Natural killer cell (primary cell): ENCODE data around the gene GPR17. TPM values are rescaled to one million over a fixed set of nuclear protein-coding genes. Genes with fewer than 3 reads are reported as not detected.

ENCODE experiments used
- ATAC-seq, 3 donors: fragments of 150-1000 bp in 2 of 3; fragments of 200-7000 bp in 1 of 3; cut with Tn5 transposase; 1 replicate in 1 of 3; 2 replicates in 2 of 3; pipeline ENCODE4 v1.10.0; 2021; ENCODE audit warnings: mild to moderate bottlenecking in 2 of 3, moderate library complexity in 2 of 3
- DNase-seq, 2 donors: peaks; one replicate each; pipeline versions ENCODE4 v3.0.0 to v3.0.0-alpha.2; 2013 to 2021; ENCODE audit warnings: mixed read lengths in 1 of 2
- H3K27ac ChIP-seq: one replicate; pipeline ENCODE4 v1.5.1; 2013; ENCODE audit warnings: mild to moderate bottlenecking, low read length
- H3K27me3 ChIP-seq: one replicate; pipeline ENCODE4 v1.6.1; 2013; ENCODE audit warnings: low read length; ENCODE audit not compliant: control insufficient read depth, insufficient read depth
- H3K36me3 ChIP-seq: one replicate; pipeline ENCODE4 v1.6.1; 2013; ENCODE audit warnings: low read length; ENCODE audit not compliant: control insufficient read depth, insufficient read depth
- H3K4me1 ChIP-seq: one replicate; pipeline ENCODE4 v1.6.1; 2013; ENCODE audit warnings: low read length; ENCODE audit not compliant: control insufficient read depth, insufficient read depth
- H3K4me3 ChIP-seq: one replicate; pipeline ENCODE4 v1.5.1; 2013; ENCODE audit warnings: low read length
- H3K9me3 ChIP-seq: one replicate; pipeline ENCODE4 v1.6.1; 2013; ENCODE audit warnings: low read length; ENCODE audit not compliant: control insufficient read depth, insufficient read depth
- H3K27ac Mint-ChIP-seq, 2 donors: one replicate each; pipeline ENCODE4 v1.8.0; 2022; ENCODE audit warnings: mild to moderate bottlenecking in 2 of 2, mixed read lengths in 2 of 2, moderate library complexity in 1 of 2
- H3K27me3 Mint-ChIP-seq, 2 donors: one replicate each; pipeline ENCODE4 v1.8.0; 2022; ENCODE audit warnings: low read depth in 2 of 2, mixed read lengths in 2 of 2
- H3K36me3 Mint-ChIP-seq: one replicate; pipeline ENCODE4 v1.8.0; 2022; ENCODE audit warnings: mixed read lengths
- H3K4me1 Mint-ChIP-seq, 2 donors: one replicate each; pipeline ENCODE4 v1.8.0; 2022; ENCODE audit warnings: mixed read lengths in 2 of 2
- H3K4me3 Mint-ChIP-seq: one replicate; pipeline ENCODE4 v1.8.0; 2022; ENCODE audit warnings: mild to moderate bottlenecking, moderate library complexity, mixed read lengths
- H3K9me3 Mint-ChIP-seq, 2 donors: one replicate each; pipeline ENCODE4 v1.8.0; 2022; ENCODE audit warnings: mixed read lengths in 2 of 2
- WGBS: methylation state at CpG from one replicate; pipeline ENCODE4 v1.1.7; 2013; ENCODE audit warnings: missing lambda C conversion rate; ENCODE audit not compliant: insufficient coverage; 5-methylcytosine and 5-hydroxymethylcytosine counted together
- intact Hi-C: fragments of 100-400 bp; cut with micrococcal nuclease; formaldehyde crosslinking; loops from one replicate; pipeline ENCODE4 v1.14.2; 2022
- total RNA-seq, 4 donors: library from RNA; stranded (reverse); fragments of 120-200 nt in 1 of 4; gene quantifications; one replicate each; pipeline versions ENCODE4 v1.2.3 to v1.2.4, GENCODE V29; 2013 to 2022
- TF ChIP-seq, protein P1 (sequence below): fragments of 200-600 bp; IDR thresholded peaks from one replicate; pipeline ENCODE4 v1.8.0; 2022; ENCODE audit warnings: antibody characterized with exemption

Gene GPR17
- total RNA-seq, 3 donors from 2014 or later (not counting 1 experiment from before 2014, with no cell fraction given), result not detected

- no peaks in the 10 kb centered on the region for H3K36me3 ChIP-seq
- H3K9me3 ChIP-seq, result no peaks in the 10 kb centered on the region
- peaks cover 24% of the 10 kb centered on the region for H3K4me1 ChIP-seq
- Mint-ChIP-seq H3K9me3 (no peaks in the 10 kb centered on the region), H3K36me3 (no peaks in the 10 kb centered on the region), H3K4me3 (no peak overlapping the region), H3K4me1 (peaks cover 0 to 15% of the 10 kb centered on the region in 2 donors), H3K27ac (no peak overlapping the region), H3K27me3 (peaks cover 0 to 4% of the 10 kb centered on the region in 2 donors)
- no peak overlapping the region for H3K4me3 ChIP-seq
- WGBS, result 66% methylated on average over 24 of the region's 24 CpGs
- H3K27ac ChIP-seq, result no peak overlapping the region
- TF ChIP-seq, protein P1, sequence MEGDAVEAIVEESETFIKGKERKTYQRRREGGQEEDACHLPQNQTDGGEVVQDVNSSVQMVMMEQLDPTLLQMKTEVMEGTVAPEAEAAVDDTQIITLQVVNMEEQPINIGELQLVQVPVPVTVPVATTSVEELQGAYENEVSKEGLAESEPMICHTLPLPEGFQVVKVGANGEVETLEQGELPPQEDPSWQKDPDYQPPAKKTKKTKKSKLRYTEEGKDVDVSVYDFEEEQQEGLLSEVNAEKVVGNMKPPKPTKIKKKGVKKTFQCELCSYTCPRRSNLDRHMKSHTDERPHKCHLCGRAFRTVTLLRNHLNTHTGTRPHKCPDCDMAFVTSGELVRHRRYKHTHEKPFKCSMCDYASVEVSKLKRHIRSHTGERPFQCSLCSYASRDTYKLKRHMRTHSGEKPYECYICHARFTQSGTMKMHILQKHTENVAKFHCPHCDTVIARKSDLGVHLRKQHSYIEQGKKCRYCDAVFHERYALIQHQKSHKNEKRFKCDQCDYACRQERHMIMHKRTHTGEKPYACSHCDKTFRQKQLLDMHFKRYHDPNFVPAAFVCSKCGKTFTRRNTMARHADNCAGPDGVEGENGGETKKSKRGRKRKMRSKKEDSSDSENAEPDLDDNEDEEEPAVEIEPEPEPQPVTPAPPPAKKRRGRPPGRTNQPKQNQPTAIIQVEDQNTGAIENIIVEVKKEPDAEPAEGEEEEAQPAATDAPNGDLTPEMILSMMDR, result no peak
- H3K27me3 ChIP-seq, result no peaks in the 10 kb centered on the region
- ATAC-seq (no peak), DNase-seq (no peak)
- intact Hi-C loops, result no loop called here
These were observed 711 bp downstream of the GPR17 start for GRCh38 chr2:127646487-127647241.

GRCh38 chr2:127647242-127648190 lies 1.6 kb downstream of the GPR17 start:
- TF ChIP-seq, protein P1, result no peak
- Mint-ChIP-seq H3K27ac (no peak overlapping the region), H3K4me1 (peaks cover 0 to 15% of the 10 kb centered on the region in 2 donors), H3K27me3 (peaks cover 0 to 4% of the 10 kb centered on the region in 2 donors), H3K4me3 (no peak overlapping the region), H3K36me3 (no peaks in the 10 kb centered on the region), H3K9me3 (no peaks in the 10 kb centered on the region)
- Histone ChIP-seq H3K36me3 (no peaks in the 10 kb centered on the region), H3K4me3 (no peak overlapping the region), H3K4me1 (peaks cover 18% of the 10 kb centered on the region), H3K27ac (no peak overlapping the region), H3K9me3 (no peaks in the 10 kb centered on the region), H3K27me3 (no peaks in the 10 kb centered on the region)
- intact Hi-C loops, result no loop called here
- DNase-seq (no peak), ATAC-seq (no peak)
- 89% methylated on average over 16 of the region's 16 CpGs for WGBS

- H3K27me3 ChIP-seq, result no peaks in the 10 kb centered on the region
- DNase-seq, result no peak
- no peak overlapping the region for H3K4me3 Mint-ChIP-seq
- H3K27me3 Mint-ChIP-seq, result peaks cover 0 to 4% of the 10 kb centered on the region in 2 donors
- TF ChIP-seq, protein P1, result no peak
- H3K4me1 Mint-ChIP-seq, result peaks cover 0 to 15% of the 10 kb centered on the region in 2 donors
- intact Hi-C loops, result no loop called here
- H3K4me1 ChIP-seq, result peaks cover 18% of the 10 kb centered on the region
- no peaks in the 10 kb centered on the region for H3K36me3 ChIP-seq
- WGBS, result 89% methylated on average over 6 of the region's 6 CpGs
- no peak for ATAC-seq
- H3K9me3 ChIP-seq, result no peaks in the 10 kb centered on the region
- H3K4me3 ChIP-seq, result no peak overlapping the region
- peak overlapping the region in 1 of 2 donors; percentile 31 for H3K27ac Mint-ChIP-seq
- no peaks in the 10 kb centered on the region for H3K36me3 Mint-ChIP-seq
- no peak overlapping the region for H3K27ac ChIP-seq
- H3K9me3 Mint-ChIP-seq, result no peaks in the 10 kb centered on the region
These were observed 2.4 kb downstream of the GPR17 start for GRCh38 chr2:127648321-127648720.
